HG03095 (cell line): ENCODE data around the gene C1QTNF2.

Source experiments
- ATAC-seq: cut with Tn5 transposase; IDR thresholded peaks from one replicate; pipeline ENCODE4 v1.9.1; 2021; ENCODE audit warnings: moderate library complexity; ENCODE audit not compliant: unreplicated experiment

Gene C1QTNF2

DNA sequence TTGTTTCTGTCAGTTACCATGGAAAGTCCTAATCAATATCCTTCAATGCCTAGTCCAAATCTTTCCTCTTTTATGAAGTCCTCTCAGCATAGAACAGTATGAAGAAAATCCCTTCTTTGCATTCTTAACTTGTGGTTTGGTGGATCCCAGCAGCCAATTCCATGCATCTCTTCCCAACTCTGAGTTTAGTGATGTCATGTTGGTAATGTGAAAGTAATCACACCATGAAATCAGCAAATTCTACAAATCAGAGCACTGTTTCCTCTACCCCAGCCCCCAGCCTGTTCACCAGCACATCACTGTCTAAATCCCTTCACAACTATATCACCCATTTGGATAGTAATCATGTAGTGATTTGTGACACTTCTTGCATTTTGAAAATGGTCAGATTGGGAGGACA is 4.7 kb upstream of the C1QTNF2 start:
- ATAC-seq: no peak

DNA sequence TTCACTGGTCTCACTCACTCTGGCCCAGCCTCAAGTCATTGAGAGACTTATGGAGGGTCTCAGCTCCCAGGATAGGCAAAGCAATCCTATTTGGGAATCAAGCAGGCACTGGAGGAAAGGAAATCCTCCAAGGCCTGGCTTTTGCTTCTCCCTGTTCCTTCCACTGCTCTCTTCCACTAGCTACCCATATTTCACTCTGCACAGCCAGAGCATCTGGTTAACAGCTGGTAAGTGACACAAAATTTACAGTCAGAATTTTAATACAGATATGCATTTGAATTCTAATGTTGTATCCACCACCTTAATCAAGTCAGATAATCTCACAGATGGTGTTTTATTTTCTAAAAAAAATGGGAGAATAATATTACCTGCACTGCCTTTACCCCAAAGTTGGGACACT is 868 bp upstream of the C1QTNF2 start:
- no peak for ATAC-seq

- no peak for ATAC-seq
Measured at GRCh38 chr5:160370713-160371034, 248 bp upstream of the C1QTNF2 start.

GRCh38 chr5:160367885-160368284 is 2.5 kb downstream of the C1QTNF2 start:
- ATAC-seq: no peak

DNA sequence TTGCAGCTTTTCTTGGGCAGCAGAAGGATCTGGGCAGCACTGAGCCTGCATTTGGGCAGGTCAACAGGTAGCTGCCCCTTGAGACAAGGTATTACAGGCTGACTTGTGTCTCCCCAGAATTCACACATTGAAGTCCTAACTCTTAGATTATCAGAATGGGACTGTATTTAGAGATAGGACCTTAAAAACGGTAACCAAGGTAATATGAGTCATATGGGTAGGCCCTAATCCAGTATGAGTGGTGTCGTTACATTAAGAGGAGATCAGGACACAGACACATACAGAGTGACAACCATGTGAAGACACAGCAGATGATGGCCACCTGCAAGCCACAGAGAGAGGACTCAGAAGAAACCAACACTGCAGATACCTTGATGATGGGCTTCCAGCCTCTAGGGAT is 3.2 kb downstream of the C1QTNF2 start:
- no peak for ATAC-seq

- no peak for ATAC-seq
Measured at GRCh38 chr5:160366230-160366629, 4.2 kb downstream of the C1QTNF2 start.

GRCh38 chr5:160363660-160364395 is 6.6 kb downstream of the C1QTNF2 start:
- ATAC-seq: no peak

DNA sequence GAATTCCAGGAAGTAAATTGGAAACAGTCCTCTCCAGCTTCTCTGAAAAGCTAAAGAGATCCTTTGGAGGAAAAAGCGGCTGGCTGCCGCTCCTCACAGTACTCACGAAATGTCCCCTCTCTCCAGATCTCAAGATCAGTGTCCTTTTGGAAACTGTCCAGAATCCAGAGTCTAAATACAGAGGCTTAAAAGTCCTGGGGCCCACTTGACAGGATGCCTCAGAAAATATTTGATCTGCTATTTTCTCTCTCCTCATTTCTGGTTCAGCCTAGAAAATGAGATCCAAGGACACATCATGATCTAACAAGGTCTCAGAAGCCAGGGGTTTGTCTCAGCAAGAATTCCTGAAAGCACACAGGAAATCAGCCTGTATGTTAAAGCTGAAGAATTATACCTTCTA is 7.2 kb downstream of the C1QTNF2 start:
- ATAC-seq: no peak

- no peak for ATAC-seq
Measured at GRCh38 chr5:160361624-160362228, 8.7 kb downstream of the C1QTNF2 start.

DNA sequence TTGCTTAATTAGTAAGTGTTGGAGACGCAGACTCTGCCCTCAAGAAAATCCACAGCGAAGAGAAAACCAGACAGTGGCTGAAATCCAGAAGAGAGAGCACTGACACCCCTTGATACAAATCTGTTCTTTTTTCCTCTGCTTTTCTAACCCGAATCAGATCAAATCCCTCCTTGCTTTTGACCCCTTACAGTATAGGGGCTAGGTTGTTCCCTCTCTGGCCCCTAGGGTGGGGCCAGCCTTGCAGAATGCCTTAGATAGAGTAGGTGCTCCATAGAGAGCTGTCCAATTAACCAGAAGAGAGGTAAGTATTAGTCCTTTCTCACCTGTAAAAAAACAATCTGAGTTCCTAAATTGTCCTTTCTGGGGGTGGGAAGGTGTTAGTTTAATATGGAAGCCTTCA is 10.1 kb downstream of the C1QTNF2 start:
- ATAC-seq: no peak

GRCh38 chr5:160359816-160360215 is 10.6 kb downstream of the C1QTNF2 start:
- ATAC-seq: no peak

GRCh38 chr5:160359242-160359641 is 11.2 kb downstream of the C1QTNF2 start:
- no peak for ATAC-seq

DNA sequence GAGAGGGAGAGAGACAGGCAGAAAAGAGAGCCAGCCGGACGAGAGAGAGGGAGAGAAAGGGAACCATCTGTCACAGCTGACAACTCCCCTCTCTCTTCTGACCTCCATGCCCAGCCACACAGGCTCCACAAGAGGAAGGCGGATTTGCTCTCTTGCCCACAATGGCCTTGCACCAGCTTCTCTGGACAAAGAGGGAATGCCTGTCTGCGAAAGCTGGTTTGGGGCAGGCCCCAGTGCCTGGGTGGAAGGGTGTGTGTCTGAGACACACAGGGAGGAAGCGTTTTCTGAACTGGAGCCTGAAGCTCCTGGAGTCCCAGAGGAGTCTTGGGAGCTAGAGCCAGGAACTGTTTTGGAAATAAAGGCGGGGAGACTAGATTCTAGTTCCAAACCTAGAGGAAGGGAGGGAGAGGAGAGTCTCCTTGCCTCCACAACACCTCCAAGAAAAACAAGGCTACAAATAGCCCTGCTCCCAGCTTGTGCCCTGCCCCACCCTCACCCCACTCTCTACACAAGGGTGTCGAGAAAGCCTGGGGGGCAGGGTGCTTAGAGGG is 12.5 kb downstream of the C1QTNF2 start:
- no peak for ATAC-seq

- ATAC-seq: no peak
Measured at GRCh38 chr5:160357394-160357793, 13.0 kb downstream of the C1QTNF2 start.

DNA sequence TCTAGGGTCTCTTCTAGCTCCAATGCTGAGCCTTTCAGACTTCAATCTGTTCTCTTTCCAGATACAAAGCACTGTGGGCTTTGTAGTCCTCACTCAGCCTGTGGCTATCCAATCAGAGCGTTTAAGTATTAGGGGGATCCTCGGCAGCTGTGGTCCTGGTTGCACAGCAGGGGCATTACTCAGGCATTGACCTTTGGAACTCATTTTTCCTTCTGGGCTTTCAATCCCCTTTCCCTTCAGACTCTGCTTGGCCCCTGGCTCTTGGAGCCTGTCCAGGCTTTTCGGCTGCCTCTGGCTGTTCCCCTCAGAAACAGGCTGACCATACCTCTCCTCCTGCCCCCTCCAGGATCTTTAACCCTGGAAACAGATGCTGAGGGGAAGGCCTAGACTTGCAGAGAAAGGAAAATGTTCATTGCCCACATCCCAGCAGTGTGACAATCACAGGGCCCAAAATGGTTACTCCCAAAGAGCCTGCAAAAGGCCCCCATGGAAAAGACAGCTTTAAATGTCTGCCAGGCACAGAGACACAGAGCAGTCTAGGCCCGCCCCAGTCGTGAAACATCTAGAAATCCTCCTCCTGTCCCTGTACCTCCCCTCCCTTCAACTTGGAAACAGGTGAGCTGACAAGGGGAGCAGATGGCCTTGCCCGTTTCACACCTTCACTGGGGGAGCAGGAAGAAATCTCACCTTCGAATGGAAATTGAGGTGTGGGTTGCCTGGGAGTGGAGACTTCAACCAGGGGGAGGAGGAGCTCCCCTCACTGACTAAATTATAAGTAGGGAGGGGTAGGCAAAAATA is 13.7 kb downstream of the C1QTNF2 start:
- no peak for ATAC-seq

- ATAC-seq: no peak
Measured at GRCh38 chr5:160354666-160355065, 15.8 kb downstream of the C1QTNF2 start.

GRCh38 chr5:160353379-160353778 is 17.0 kb downstream of the C1QTNF2 start:
- no peak for ATAC-seq

- ATAC-seq: no peak
Measured at GRCh38 chr5:160352308-160352707, 18.1 kb downstream of the C1QTNF2 start.

DNA sequence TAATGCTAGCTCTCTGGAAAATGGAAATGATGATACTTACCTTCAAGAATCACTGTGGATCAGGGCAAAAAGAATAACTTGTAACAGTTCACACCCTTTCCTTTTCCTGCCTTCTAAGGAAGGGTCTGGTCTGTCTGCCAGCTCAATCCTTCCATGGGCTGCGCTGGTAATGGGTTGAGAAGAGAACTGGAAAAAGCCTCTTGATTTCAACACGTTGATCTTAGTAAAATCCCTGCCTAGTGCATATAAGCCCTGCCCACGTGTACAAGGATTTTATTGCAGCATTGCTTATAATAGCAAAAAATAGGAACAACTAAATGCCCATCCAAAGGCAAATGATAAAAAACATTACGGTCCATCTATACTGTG is 20.5 kb downstream of the C1QTNF2 start:
- no peak for ATAC-seq

DNA sequence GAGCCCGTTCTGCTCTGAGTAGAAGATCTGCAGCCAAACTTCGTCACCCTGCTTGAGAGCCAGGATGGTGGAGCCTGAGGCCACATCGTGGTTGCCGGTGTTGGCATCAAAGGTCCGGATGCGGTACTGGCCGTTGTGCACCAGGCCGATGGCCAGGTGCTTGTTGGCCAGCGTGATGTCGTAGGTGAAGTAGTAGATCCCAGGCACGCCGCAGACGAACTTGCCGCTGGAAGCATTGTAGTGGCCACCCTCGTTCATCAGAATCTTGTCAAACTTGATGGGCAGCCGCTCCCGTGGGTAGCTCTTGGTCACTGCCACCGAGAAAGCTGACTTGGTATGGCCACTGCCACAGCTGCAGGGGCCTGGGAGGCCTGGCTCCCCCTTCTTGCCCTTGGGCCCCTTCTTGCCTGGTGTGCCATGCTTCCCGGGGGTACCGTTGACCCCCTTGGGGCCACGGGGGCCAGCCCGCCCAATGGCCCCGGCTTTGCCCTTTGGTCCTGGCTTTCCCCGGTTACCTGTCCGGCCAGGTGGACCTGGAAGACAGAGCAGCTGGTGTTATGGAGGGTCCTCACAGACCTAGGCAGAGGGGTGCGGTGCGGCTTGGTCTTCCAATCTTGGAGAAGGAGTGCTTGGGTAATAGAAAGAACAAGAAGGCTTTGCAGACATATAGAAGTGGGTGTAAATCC is 21.0 kb downstream of the C1QTNF2 start:
- no peak for ATAC-seq

DNA sequence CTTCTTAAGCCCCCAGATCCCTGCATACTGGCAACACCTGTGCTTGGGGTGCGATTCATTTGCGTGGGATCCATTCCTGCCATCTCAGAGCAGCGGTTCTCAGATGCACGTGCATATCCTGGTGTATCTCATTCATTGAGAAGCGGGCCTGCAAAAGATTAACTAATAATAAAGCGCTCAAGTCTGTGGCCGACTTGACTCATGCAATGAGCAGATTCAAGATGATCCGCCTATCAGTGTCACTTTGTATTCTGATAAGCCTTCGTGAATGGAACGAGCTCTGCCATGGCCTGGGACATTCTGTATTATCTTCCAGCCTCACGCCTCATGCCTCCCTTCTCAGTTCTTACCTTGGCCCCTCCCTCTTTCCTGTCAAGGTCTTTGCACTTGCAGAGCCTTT is 22.3 kb downstream of the C1QTNF2 start:
- ATAC-seq: no peak
